Muscle of back (tissue), 11 donors: ENCODE measurements around the gene D2HGDH. TPM values are rescaled to one million over a fixed set of nuclear protein-coding genes. Genes with fewer than 3 reads are reported as not detected.
"Not testable (repeated sequence)": the region's sequence is repeated elsewhere in the genome, so short reads cannot be mapped to it uniquely, and the experiment has no call there.

ENCODE experiments used
- DNase-seq, 3 donors: peaks; one replicate each; pipeline versions ENCODE4 v3.0.0 to v3.0.0-alpha.2; 2013
- polyA plus RNA-seq, 10 donors: library from polyadenylated mRNA; unstranded; fragments of 120-200 nt; gene quantifications; one replicate each; pipeline ENCODE4 v1.2.1, GENCODE V29; 2013; ENCODE audit not compliant: insufficient read length in 10 of 10

Gene D2HGDH
- polyA plus RNA-seq, 10 donors, result 15.2 to 32.4 (median 18.1) TPM

DNA sequence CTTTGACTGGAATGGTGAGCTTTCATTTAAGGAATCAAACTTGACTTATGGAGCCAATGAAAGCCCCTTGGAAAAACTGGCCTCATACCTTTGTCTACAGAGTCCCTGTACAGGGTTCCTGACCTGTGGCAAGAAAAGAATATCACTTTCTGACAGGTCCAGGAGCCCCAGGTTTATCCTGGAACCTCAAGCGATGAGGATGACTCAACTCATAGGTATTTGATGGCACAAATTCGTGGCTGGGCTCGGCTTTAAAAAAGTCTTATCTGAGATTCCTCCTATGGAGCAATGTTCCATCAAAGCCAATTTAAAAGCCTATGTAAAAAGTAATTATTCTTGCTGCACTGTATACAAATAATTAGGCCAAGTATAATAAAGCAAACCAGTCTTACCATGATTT is 57.0 kb downstream of the D2HGDH start:
- not testable (repeated sequence) for DNase-seq

DNA sequence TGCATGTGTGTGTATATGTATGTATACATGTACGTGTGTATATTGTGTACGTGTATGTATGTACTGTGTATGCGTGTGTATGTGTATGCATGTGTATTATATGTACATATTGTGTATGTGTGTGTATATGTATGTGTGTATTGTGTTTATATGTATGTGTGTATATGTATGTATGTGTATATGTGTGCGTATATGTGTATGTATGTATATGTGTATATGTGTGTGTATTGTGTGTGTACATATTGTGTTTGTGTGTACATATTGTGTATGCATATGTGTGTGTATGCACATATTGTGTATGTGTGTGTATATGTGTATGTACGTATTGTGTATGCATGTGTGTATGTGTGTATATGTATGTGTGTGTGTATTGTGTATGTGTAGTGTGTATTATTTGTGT is 59.0 kb downstream of the D2HGDH start:
- no peak for DNase-seq

DNA sequence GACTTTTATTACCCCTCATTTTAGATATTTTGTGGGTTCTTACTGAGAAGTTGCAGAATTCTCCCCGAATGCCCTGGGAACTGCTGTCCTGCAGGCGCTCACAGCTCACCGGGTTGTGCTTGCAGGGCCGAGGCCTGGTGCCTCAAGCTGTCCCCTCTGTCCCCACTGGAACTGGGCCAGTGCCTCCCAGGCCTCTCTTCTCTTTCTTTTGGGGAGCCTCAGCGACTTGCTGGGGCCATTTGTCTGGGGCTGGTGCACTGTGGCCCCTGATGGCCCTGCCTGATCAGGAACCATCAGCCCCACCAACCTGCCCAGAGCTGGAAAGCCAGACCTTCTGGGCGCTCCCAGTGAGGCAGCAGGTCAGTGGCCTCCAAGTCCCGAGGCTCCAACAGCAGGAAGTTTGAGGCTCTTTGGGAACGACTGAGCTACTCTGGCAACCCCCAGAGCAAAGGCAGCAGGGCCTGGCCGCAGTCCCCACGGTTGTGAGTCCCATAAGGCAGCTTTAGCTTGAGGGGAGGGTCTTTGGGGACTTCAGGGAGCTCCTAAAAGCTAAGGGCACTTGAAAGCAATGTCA is 59.9 kb downstream of the D2HGDH start:
- no peak for DNase-seq

DNA sequence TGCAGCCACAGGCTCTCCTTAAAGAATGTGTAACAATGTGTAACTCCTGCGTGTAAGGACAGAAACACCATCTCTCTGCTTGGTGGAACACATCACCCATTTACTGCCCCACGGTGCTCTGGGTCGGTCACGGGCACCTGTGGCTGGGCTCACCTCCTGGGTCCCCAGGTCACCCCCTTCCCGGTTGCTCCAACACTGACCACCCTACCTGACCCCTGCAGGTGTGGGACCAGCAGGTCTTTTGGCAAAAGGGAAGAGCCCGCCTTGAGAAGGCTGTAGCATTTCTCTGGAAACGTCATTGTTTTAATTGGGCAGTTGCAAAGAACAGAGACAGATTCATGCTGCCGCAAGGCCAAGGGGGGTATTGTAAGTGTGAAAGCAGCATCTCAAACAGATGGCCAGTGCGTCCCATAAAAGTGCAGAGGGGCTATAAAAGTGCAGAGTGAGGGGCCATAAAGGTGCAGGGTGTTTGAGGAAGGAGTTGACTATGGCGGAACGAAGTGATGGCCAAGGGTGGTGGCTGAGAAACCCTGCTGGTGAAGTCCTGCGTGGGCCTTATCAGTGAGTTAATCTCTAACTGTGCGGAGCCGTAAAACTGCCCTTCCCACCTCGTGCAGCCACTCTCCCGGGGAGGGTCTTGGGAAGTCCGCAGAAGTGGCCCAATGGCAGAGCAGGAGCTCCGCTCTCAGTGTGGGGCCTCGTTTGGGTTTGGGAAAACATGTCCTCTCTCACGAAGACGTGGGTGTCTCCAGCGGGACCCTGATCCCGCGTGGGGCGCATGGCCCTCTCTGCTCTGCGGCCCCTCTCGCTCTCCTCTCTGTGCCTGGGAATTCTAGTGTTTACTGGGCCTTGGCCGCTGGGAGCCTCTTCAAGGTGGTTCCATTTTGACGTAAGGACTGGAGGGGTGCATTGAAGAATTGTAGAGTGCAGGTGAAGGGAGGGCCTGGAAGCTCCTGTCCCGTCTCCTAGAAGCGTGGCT is 60.9 kb downstream of the D2HGDH start:
- no peak for DNase-seq

DNA sequence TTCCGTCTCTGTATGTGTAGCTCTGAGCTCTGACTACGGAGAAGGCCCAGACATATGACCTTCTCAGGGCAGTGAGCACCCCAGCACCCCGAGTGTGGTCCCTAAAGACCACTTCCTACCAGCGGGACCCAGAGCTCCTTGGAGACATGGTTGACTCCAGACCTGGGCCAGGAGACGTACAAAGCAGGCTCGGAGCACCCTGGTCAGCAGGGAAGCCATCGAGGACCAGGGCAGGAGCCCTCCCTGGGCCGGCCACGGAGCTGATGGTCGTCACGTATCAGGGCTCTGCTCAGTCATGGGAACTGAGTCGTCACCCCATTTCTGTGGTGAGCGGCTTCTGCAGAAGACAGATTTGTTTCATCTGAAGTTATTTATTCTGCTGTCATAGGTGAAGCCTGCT is 61.8 kb downstream of the D2HGDH start:
- DNase-seq, result no peak

DNA sequence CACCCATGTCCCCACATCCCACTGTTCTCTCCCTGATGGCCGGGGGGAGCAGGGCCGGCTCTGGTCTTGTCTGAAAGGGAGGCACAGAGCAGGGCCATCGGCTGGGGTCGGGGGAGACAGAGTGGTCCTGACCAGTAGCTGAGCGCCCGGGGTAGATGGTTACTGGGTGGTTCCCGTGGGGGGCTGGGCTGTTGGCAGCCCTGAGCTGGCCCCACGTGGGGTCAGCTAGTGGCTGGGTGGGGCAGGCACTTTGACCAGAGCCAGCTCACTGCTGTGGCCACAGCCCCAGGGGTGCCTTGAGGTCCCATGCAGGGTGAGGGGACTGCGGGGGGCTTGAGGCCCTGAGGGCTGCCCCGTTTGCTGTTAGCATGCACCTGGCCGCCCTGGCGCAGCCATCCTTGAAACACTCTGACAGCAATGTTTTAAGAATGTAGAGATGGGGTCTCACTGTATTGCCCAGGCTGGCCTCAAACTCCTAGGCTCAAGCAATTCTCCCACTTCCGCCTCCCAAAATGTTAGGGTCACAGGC is 62.2 kb downstream of the D2HGDH start:
- DNase-seq, result no peak

DNA sequence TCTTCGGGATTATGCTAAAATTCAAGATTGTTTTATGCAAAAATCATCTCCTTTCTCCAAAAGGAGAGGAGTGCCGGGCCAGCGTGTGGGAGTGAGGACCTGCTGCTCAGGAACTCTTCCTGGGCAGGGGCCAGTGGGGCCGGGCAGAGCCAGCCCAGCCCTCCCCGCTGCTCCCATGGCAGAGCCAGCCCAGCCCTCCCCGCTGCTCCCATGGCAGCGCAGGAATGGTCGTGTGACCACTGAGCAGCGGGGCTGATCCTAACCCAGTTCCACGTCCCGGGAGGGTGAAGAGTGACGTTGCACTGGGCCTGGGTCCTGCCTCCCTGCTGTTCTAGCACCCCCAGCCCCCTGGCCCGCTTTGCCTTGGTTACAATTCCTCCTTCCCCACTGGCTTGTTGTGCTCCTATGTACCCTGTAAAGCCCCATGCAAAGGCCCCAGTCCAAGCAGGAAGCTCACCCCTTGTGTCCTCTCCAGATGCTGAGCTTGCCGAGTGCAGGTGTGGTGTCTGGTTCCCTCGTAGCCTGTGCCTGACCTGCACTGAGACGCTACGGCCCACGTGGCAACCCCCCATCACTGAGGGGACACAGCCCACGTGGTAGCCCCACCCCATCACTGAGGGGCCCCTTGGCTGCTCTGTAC is 63.1 kb downstream of the D2HGDH start:
- no peak for DNase-seq

DNA sequence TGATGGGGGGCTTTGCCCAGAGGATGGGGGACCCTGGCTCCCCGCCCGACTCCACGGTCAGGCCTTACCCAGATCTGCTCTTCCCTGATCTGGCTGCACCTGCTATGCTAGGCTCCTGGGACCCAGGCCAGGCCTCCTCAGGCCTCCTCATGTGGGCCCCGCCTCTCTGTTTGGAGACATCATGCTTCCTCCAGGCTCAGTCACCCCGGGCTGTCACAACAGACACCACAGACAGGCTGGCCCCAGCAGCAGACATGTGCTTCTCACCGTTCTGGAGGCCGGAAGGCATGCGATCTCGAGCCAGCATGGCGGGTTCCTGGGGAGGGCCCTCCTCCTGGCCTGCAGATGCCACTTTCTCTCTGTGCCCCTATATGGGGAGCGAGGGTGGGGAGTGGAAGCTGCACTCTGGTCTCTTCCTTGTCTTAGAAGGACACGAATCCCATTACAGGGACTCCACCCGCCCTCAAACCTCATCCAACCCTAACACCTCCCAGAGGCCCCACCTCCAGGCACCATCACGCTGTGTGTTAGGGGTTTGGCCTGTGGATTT is 63.7 kb downstream of the D2HGDH start:
- DNase-seq, result no peak

DNA sequence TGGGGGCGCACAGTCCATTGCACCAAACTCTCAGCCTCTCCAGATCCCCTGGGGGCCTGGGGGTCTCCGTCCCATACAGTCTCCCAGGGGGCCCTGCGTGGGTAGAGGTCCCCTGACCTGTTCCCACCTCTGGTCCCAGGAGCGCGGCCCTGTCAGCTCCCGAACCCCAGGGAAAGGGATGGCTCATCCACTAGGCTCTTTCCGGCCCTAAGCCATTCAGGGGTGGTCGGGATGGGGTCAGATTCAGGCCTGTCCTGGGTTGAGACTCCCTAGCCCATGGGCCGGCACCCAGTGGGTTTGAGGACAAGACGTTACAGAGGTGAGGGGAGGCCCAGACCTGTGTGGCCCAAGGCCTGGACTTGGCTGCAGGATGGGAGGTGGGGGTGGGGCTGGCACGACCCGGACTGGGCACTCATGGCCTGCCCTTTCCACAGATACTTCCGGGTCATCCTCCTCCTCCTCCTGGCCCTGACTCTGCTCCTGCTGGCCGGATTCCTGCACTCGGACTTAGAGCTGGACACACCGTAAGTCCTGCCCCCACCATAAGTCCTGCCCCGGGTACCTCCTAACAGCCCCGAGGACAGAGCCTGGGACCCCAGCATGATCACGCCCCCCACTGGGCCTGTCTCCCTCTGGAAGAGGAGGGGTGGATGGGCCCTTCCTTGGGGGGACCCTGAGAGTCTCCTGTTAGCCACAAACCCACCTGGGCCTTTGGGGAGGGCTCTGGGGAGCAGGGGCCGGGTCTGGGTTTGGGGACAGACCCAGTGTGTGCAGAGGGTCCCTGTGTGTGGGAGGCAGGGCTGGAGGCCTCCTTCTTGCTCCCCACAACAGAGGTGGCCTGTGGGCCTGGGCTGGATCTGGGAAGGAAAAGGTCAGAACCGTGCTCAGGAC is 64.4 kb downstream of the D2HGDH start:
- no peak for DNase-seq

DNA sequence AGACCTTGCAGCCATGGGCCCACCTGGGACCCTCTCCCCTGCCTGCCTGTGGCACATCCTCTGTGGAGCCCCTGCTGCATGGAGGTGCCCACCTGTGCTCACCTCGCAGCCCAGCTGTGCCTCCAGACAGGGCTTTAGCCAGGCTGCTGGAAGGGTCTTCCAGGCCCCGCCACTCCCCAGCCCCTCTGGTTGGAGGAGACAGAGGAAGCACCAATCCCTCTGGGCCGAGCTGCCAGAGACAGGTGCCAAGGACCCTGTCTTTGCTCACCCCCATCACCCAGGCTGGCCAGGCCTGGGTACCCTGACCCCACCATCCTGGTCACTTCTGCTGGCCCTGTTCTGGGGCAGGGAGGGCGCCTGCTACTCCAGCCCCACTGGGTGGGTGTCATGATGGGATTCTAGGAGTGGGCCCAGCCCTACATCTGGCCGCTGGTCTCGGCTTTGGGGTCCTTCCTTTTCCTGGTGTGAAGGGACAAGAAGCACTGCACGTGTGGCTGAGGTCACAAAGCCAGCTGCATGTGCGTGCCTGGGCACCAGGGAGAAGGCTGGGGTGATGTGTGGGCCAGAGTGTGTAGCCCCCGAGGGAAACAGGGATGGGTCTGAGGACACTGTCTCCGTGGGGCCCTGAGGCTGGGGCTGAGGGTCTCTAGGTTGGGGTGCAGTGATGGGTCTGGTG is 65.2 kb downstream of the D2HGDH start:
- no peak for DNase-seq

DNA sequence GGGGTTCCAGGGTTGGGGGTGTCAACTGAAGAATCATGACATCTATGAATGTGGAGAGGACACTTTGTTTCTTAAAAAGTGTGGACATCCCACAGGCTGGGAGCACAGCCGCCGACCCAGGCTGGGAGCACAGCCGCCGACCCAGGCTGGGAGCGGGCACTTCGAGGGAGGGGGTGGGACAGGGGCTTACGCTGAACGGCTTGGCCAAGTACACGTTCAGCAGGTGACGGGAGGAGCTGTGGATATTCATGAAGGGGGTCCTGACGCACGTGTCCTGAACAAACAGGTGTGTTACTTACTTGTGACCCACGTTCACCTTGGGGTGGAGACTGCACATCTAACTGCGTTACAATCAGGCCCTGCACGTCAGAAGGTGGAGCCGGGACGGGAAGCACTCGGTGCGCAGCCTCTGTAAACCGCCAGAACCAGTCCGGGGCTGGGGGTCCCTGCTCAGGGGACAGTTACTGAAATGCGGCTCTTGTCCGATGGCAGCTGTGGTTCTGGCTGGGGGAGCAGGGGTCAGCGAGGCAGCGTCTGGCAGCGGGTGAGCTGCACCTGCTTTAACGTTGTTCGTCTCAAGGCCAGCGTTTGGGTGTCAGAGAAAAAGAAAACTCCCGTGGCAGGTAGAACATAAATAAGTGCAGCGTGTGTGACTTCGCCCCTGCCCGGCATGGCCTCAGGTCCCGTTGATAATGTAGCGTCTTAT is 65.9 kb downstream of the D2HGDH start:
- not testable (repeated sequence) for DNase-seq

DNA sequence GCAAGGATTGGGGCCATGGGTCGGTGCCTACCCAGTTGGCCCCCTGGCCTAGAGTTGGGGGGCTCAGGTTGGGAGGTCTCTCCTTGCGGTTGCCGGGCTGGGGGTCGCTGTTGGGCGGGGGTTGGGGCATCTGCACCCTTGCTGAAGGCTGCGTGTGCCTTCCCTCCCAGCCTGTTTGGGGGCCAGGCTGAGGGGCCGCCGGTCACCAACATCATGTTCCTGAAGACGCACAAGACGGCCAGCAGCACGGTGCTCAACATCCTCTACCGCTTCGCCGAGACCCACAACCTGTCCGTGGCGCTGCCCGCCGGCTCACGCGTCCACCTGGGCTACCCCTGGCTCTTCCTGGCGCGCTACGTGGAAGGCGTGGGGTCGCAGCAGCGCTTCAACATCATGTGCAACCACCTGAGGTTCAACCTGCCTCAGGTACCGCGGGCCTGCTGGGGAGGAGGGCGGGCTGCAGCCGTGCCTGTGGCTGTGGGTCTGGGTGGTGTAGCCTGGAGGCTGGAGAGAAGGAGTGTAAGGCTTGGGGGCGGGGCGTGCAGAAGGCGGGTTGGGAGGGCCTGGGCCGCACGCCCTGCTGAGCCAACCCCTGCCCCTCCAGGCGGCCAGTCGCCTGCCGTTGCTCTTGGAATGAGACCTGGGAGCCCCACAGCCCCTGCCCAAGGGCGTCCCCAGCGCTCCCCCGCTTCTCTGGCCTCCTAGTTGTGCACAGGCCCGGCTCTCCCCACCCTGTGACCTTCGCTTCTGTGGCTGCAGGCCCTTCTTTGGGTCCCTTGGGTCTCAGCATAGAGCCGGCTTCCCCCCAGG is 67.4 kb downstream of the D2HGDH start:
- DNase-seq, result no peak

DNA sequence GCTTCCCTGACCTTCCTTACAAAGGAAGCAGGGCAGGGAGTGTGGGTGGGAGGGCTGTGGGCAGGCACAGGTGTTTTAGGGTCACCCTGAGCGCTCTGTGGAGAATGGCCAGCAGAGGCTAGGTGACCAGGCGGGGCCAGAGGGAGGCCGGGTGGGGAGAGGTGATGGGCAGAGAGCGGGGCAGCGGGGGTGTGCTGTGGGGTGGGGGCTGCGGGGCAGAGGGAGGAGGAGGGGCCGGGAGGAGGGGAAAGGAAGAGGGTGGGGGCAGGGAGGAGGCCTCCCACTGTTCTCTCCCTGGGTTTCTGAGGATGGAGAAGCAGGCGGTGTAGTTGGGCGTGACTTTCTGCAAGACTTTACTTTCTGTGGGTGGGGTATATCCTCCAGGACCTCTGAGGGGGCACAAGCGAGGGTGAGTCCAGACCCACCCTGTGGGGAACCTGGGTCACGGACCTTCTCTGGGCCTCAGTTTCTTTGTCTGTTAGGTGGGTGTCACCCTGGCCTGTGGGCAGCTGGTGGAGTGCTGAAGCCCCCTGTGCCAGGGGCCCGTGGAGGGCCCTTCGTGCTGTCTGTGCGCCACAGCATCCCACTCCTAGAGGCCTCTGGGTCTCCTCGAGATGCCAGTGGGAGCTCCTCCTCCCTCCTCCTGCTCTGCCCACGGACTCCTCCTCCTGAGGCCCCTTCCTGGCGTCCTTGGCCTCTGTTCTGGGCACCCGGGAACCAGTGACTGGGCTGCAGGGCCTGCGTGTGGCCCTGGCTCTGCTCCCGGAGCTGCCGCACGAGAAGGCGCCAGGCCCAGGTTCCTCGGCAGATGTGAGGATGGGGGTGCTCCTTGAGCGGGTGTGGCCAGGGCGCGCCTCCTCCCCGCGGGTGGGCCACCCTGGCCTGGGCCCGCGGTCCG is 68.2 kb downstream of the D2HGDH start:
- no peak for DNase-seq

DNA sequence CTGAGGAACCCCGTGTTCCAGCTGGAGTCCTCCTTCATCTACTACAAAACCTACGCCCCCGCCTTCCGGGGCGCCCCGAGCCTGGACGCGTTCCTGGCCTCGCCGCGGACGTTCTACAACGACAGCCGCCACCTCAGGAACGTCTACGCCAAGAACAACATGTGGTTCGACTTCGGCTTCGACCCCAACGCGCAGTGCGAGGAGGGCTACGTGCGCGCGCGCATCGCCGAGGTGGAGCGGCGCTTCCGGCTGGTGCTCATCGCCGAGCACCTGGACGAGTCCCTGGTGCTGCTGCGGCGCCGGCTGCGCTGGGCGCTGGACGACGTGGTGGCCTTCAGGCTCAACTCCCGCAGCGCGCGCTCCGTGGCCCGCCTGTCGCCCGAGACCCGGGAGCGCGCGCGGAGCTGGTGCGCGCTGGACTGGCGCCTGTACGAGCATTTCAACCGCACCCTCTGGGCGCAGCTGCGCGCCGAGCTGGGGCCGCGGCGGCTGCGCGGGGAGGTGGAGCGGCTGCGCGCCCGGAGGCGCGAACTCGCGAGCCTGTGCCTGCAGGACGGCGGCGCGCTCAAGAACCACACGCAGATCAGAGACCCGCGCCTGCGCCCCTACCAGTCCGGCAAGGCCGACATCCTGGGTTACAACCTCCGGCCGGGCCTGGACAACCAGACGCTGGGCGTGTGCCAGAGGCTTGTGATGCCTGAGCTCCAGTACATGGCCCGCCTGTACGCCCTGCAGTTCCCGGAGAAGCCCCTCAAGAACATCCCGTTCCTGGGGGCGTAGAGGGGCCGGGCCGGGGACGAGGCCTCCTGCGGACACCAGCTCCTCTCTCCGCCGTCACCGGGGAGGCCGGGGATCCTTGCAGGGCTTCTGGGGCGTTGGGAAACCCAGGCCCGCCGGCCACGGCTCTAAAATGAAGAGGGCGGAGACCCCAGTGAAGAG is 69.2 kb downstream of the D2HGDH start:
- DNase-seq, result peak; percentile 54 to 91 (median 77)

DNA sequence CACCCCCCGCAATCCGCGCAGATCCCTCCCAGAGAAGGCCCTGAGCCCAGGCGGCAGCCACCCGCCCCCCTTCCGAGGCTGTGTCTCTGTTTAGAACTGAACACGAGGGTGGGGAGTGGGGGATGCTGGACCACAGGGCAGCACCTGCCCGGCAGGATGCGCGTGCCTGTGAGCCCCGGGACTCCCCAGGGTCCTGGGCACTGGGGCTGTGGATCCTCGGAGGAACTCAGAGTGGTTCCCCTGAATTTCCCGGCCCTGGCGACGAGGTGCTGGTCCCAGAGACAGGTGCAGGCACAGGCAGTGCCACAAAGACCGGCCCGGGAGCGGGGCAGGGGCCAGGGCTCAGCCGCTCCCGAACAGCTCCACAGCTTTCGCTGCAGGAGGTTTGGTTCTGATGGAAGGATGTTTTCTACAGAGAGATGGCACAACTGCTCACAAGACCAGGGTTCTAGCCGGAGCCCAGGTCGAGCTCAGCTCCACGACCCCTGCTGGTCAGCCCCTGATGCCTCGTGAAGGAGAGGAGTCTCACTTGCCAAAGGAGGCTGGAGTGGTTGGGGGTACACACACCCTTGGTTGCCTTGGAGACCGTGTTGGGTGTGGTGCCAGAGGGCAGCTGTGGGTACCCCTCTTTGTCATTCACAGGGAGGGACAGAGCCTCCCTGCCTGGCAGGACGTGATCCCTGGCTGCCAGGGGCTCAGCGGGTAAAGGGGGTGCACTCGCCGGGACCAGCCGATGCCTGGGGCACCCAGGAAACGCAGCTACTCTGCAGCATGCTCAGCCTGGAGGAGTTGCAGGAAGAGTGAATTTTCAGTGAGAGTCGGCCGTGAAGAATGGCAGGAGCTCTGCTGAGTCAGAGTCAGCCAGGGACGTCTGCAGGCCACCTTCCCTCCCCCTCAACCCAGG is 70.1 kb downstream of the D2HGDH start:
- peak in 1 of 3 donors; percentile 33 for DNase-seq

DNA sequence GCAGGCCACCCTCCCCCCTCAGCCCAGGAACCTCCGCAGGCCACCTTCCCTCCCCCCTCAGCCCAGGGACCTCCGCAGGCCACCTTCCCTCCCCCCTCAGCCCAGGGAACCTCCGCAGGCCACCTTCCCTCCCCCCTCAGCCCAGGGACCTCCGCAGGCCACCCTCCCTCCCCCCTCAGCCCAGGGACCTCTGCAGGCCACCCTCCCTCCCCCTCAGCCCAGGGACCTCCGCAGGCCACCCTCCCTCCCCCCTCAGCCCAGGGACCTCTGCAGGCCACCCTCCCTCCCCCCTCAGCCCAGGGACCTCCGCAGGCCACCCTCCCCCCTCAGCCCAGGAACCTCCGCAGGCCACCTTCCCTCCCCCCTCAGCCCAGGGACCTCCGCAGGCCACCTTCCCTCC is 71.8 kb downstream of the D2HGDH start:
- not testable (repeated sequence) for DNase-seq
